Stimulated activated naive CD4-positive, alpha-beta T cell (primary cell): ENCODE data around the gene ZNF473.
"Not testable (repeated sequence)": the region's sequence is repeated elsewhere in the genome, so short reads cannot be mapped to it uniquely, and the experiment has no call there.

ENCODE experiments used
- DNase-seq, 6 experiments: peaks; one replicate each; lab custom pipeline; 2025; lab: John Stamatoyannopoulos, UW

Gene ZNF473

DNA sequence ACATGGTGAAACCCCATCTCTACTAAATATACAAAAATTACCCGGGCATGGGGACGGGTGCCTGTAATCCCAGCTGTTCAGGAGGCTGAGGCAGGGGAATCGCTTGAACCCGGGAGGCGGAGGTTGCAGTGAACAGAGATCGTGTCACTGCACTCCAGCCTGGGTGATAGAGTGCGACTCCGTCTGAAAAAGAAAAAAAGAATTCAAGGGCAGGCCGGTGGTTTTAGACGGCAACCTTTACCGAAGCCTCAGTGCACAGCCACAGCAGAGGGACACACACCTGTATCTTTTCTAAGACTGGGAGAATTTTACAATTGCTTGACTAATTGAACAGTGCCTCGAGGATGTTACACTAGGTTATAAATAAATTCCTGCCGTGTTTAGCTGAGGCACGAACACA, 73.9 kb downstream of the ZNF473 start:
- not testable (repeated sequence) for DNase-seq

DNA sequence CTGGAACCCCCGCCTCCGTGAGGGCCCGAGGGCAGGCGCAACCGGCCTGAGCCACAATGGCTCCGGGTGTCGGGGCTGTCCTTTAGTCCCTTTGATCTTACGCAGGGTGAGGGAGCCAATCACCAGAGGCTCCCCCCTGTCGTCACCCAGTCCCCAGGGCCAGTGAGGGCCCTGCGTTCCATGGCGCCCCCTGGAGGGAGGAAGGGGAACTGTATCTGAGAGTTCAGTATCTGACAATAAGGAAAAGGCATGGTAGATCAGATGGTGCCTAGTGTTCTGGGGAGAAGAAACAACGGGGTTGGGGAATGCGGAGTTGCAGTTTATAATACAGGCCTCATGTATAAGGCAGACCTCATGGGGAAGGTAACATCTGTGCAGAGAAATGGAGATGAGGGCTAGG, 75.1 kb downstream of the ZNF473 start:
- DNase-seq, result not testable (repeated sequence)
